ENCODE data around the gene SOX10.

- TF ChIP-seq ZNF354C (tag by site-specific recombination; IDR thresholded peaks at IDR 0.05; ENCODE audit: borderline replicate concordance, low read depth) (no peak), ZNF138 (tag by site-specific recombination; IDR thresholded peaks at IDR 0.05; ENCODE audit: borderline replicate concordance) (no peak), ZIC2 (tag by site-specific recombination; IDR thresholded peaks at IDR 0.05) (no peak), ZFP3 (tag by site-specific recombination; IDR thresholded peaks at IDR 0.05; ENCODE audit: low read depth) (no peak), SP2 (tag by site-specific recombination; IDR thresholded peaks at IDR 0.05) (no peak), CTCF (tag by site-specific recombination; IDR thresholded peaks at IDR 0.05) (no peak), ZNF10 (tag by site-specific recombination; IDR thresholded peaks at IDR 0.05) (no peak), ATF2 (tag by site-specific recombination; IDR thresholded peaks at IDR 0.05; ENCODE audit: low read depth) (no peak), YY1 (tag by site-specific recombination; IDR thresholded peaks at IDR 0.05) (no peak)
Measured at GRCh38 chr22:37973271-37974170, 10.8 kb downstream of the SOX10 start.
